Caki2 (cell line): ENCODE measurements around the gene C1QTNF9B. TPM values are rescaled to one million over a fixed set of nuclear protein-coding genes. Genes with fewer than 3 reads are reported as not detected.
"Not testable (repeated sequence)": the region's sequence is repeated elsewhere in the genome, so short reads cannot be mapped to it uniquely, and the experiment has no call there.

Experiments used
- DNase-seq: peaks from one replicate; pipeline ENCODE4 v3.0.0-alpha.2; 2015; ENCODE audit warnings: low read depth
- in situ Hi-C: cut with HindIII; loops from 2 replicates; pipeline ENCODE4 v1.10.0; 2016; ENCODE audit warnings: low sequenced_read_pairs, low pct_unique_long_range_greater_than_20kb, mixed read lengths
- total RNA-seq: library from RNA; depleted of rRNA; stranded (reverse); fragments of >200 nt; shearing (Covaris generic); gene quantifications from 2 replicates; pipeline ENCODE4 v1.2.3, GENCODE V29; 2014; ENCODE audit warnings: low replicate concordance

The C1QTNF9B gene
- total RNA-seq, 1 experiment from 2014 or later, result 2.3 TPM

DNA sequence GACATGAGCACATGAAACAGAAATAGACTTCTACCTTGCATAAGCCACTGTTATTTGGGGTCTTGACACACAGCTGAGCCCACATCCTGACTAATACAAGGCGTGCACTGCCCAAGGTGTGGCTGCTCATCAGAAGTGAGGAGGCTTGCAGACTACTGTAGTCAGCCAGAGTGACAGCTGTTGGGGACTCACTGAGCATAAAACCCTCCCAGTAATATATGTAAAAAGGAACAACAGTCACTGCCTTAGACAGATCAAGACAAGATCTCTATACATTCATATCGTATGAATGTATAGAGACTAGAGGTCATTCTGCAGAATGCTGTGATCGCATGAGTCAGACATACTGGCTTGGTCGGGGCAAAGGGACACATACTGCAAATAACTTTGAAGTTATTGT, 4.1 kb upstream of the C1QTNF9B start:
- no peak for DNase-seq
- in situ Hi-C loops, result no loop called here

DNA sequence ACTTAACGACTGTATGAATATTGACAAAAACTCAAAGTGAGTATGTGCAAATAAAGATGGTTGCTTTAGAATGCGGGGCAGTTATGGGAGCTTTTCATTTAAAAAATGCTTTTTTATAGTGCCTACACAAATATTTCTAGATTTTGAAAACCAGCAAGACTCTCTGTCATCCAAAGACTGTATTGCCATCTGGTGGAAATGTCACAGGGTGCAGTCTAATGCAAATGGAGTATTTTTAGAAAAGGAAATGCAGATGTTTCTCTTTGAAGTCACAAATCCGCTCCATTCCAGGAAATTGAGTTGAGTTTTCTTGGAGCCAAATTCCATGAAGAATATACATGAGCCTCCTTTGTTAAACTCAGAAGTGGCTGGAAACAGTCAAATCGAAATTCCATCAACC, 2.3 kb upstream of the C1QTNF9B start:
- DNase-seq, result no peak
- in situ Hi-C loops, result no loop called here

DNA sequence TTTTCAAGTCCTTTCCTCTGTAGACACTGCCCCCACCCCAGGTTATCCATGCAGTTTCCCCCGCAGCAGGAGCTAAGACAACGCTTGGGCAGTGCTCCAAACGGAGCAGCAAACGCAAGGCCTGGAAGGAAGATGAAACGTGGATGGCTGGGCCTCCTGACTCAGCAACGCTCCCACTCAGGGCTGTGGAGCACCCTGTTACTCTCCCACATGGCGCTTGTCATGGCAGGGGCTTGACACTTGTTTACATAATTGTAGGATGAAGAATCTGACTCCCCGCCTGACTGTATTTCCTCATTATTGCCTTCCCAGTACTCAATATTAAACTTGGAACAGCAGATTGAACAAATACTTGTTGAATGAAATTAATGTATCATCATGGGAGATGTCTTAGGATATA, 799 bp upstream of the C1QTNF9B start:
- in situ Hi-C loops, result no loop called here
- no peak for DNase-seq

- DNase-seq, in situ Hi-C loops: not testable (repeated sequence)
These were observed 2.6 kb downstream of the C1QTNF9B start for GRCh38 chr13:23894746-23895145.

DNA sequence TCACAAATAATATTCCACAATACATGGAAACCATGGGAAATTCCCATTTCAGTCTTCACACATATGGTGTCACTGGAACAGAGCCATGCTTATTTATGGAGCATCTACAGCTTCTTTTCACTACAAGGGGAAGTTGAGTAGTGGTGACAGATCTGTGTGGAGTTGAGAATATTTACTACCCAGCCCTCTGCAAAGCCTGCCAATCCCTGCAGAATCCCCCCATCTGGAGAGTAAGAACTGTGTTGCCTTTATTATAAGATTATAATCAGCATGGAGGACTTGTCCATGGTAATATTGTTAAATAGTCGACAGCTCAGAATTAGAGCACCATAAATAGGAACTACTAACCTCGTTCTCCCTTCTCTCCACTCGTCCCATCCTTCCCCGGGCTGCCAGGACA, 3.5 kb downstream of the C1QTNF9B start:
- in situ Hi-C loops, DNase-seq: not testable (repeated sequence)

DNA sequence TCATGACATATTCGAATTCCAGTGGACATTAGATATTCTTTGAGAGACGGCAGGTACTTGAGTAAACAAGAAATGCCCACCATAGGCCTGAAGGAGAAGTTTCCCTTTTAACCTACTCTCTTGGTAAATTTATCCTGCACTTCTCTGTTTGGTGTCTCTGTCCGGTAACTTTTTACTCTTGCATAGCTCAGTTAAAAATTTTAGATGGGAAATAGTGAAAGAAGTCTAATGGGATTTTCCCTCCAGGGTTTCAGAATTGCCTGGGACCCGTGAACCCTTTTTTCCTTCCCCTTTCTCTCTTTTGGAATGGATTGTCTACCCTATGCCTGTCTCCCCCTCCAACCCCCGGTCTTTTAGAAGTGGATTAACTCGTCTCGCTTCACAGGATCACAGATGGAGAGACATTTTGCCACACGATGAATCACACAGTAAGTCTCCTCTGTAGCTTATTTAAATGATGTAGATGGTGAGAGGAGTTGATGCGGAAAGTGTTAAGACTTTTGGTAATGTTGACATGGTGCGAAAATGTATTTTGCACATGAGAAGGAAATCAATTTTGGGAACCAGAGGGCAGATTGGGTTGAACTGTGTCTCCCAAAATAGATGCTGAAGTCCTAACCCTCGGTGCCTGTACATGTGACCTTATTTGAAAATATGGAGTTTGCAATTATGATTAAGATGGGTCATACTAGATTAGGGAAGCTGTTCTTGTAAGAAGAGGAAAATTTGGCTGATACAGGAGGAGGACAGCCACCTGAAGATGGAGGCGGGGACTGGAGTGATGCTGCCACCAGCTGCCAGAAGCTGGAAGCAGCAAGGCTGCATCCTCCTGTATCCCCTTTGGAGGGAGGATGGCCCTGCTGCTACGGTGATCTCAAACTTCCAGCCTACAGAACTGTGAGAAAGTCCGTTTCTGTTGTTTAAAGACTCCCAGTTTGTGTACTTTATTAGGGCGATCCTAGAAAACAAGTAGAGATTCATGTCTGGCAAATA, 7.4 kb downstream of the C1QTNF9B start:
- in situ Hi-C loops, result no loop called here
- DNase-seq, result no peak

GRCh38 chr13:23888658-23889614, 8.4 kb downstream of the C1QTNF9B start, which contains the start of gene MIPEP:
TSS of gene MIPEP (minus strand) at chr13:23889400. CDS start at chr13:23889320, 80 bp downstream.
- DNase-seq, result peak; percentile 91
- in situ Hi-C loops, result no loop called here

DNA sequence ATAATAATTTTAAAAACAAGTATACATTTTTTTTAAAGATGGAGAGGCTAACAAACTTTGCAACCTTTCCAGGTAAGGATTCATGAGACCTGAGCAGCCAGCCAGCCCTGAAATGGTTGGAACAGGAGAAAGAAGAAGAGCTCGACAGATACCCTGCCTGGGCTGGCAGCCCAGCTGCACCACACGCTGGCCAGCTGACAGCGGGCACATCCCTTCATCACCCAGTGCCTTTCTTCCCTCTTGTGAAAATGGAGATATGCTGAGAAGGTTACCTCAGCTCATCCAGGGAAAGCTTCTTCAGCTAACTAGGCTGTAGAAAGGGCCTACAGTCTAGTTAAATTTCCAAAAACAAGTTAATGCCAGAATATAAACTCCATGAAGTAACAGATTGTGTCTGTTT, 12.9 kb downstream of the C1QTNF9B start:
- in situ Hi-C loops, DNase-seq: not testable (repeated sequence)

- in situ Hi-C loops, result no loop called here
- DNase-seq, result no peak
These were observed 14.0 kb downstream of the C1QTNF9B start for GRCh38 chr13:23883255-23883654.

DNA sequence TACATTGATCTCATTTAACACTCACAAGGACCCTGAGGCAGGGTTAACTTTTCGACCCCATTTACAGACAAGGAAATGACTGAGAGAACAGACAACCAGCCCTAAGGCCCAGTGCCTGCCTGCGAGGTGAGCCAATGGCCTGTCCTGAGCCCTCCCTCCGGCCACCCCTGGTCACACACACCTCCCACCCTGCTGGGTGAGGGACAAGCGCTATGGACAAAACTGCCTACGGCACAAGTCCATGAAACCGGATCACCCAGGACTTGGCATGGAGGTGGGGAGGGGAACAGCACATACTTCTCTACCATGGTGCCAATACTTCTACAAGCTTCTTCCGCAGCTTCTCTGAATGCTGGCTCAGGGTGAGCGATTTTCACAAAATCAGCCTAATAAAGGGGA, 15.9 kb downstream of the C1QTNF9B start:
- in situ Hi-C loops, DNase-seq: not testable (repeated sequence)

- in situ Hi-C loops, DNase-seq: not testable (repeated sequence)
These were observed 16.6 kb downstream of the C1QTNF9B start for GRCh38 chr13:23880493-23881401.

DNA sequence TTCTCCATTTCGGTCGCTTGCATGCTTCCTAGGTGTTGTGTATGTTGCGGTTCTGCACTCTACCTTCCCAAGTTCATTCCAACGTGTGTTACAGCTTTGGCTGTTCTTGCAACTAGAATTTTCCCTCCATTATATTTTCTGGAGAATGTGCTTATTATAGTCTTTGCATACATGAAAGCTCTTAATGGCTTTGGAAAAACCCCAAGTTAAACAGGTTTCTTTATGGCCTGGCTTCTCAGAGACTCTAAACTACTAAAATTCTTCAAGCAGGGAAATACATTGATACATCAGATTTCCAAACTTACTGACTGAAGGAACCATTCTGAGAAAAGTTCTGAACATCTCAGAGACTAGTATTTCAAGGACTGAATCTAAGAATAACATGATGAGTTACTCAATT, 20.0 kb downstream of the C1QTNF9B start:
- in situ Hi-C loops, result no loop called here
- DNase-seq, result no peak

- in situ Hi-C loops, result no loop called here
- peak; percentile 3 for DNase-seq
These were observed 21.0 kb downstream of the C1QTNF9B start for GRCh38 chr13:23876265-23876664.

DNA sequence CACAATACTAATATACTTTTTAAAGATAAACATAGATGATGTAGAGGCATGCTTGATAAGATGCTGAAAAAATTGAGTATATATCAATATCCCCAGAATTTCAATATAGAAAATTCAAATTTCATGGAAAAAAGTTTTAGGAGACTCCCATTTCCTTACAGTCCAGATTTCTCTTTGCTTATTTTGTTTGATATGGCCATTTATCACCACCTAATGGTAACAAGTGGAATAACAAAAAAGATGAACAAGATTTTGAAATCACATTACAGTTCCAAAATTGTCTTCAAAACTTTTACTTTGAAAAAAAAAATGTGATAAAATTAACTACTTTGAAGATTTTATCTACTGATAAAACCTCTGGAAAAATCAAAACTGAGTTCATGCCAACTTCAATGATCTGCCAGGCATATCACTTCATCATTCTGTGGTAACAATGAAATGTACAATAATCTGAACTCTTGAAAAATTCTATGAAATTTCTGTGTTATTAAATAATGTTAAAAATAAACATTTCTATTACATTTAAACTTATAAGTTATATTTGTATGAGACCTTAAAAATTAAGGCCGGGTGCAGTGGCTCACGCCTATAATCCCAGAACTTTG, 25.6 kb downstream of the C1QTNF9B start:
- in situ Hi-C loops, result no loop called here
- DNase-seq, result peak; percentile 8

DNA sequence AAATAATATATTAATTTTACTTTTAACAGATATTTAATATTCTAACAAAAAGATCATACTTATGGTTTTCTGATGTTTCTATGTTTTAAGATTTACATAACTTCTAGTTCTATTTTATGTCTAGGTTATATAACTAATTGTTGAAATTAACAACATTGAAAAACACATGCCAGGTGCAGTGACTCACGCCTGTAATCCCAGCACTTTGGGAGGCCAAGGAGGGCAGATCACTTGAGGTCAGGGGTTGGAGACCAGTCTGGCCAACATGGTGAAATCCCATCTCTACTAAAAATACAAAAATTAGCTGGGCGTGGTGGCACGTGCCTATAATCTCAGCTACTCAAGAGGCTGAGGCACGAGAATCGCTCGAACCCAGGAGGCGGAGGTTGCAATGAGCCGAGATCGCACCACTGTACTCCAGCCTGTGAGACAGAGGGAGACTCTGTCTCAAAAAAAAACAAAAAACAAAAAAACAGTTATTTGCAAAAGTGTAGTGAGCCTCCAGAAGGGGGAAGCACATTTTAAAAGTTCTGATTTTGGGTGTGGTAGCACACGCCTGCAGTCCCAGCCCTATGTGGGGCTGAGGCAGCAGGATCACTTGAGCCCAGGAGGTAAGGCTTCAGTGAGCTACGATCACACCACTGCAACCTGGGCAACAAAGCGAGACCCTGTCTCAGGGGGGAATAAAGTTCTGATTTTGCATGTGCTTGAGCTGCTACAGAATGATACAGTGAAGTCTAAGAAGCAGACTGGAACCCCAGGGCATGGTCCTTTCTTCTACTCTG, 26.8 kb downstream of the C1QTNF9B start:
- DNase-seq, result no peak
- in situ Hi-C loops, result no loop called here

- DNase-seq, result no peak
- in situ Hi-C loops, result no loop called here
These were observed 28.8 kb downstream of the C1QTNF9B start for GRCh38 chr13:23868521-23868920.

DNA sequence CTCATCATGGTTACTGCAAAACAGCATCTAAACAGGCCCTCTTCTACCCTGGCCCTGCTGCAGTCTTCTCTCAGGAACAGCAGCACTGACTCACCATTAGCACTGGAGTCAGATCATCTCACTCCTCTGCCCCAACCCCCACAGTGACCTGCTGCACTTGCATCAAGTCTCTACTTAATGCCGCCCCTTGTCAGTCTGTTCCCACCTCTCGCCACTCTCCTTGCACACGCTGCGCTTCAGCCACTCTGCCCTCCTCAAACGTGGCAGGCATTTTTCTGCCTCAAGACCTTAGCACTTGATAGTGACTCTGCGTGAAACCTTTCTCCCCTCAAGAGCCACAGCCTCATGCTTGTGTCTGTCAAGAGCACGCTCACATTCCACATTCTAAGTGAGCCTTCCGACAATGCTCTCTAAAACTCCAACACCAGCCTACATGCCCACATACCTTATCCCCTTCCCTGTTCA, 30.2 kb downstream of the C1QTNF9B start:
- in situ Hi-C loops, result no loop called here
- peak; percentile 4 for DNase-seq
